ENCODE data around the gene ADARB1.

ADARB1 gene

DNA sequence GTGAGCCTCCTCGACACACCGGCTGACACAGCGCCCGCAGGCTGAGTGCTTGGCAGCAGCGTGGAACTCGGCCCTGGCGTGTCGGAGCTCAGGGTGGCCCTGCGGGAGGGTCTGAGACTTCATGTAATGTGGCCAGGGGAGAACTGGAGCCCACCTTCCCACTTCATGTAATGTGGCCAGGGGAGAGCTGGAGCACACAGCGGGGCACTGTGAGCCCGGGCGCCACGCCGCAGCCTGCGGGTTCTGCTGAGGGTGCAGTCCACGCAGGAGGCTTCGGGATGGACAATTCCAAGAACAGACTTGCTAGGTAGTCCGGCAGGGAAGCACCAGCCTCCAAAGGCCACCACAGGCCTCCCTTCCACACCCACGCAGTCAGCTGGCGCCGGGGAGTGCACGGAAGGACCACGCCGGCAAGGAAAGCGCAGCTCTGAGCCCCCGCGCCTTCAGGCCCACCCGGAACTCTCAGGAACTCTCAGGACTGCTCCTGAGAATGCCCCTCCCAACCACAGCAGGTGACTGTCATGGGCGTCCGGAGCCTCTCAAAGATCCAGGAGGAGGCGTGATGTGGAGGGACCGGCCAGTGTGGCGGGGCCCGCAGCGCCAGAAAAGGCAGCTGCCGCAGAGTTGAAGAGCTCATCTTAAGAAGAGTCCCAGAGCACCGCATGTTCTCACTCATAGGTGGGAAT, 19.3 kb upstream of the ADARB1 start:
- no peak for DNase-seq (ENCODE audit: low spot score)

DNA sequence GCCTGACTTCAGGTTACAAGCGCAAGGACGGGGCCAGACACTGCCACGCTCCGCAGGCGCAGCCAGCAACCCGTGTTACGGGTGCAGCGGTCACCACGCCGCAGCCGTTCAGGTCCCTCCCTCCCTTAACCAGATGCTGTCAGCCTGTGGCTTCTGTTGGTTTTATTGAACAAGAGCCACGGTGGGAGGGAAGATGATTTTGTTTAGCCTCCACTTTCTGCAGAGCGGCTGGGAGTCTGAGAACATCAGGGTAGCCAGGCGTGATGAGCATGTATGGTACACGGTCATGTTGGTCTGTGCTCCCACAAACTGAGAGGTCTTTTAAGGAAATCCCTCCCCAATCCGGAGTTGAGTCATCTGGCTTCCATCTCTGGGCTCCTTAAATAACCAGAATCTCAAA, 18.5 kb upstream of the ADARB1 start:
- peak; percentile 11 for DNase-seq (ENCODE audit: low spot score)

DNA sequence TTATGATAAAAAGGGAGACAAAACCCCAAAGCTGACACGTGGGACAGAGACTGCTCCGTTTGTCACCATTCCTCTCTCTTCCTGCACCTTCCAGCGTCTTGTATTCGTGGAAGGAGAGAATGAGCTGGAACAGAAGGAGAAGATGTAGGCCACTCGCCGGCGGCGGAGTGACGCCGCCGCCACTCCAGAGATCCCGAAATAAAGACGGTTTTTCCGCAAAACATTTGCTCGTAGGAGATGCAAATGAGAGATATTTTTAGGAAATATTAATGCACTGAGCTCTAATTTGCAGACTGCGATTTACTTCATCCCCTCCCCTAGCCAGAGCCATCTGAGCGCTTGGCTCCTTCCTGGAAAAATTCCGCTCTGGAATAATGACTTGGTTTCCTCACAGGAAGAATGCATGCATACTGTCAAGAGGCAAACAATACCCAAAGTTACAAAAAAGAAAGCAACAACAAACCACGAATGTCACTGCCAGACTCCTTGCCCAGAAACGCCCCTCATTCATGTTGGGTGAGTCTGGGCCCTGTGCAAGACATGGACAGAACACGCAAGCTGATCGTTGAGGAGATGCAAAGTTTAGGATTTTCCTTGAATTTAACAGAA, 18.0 kb upstream of the ADARB1 start:
- DNase-seq (ENCODE audit: low spot score) = no peak

DNA sequence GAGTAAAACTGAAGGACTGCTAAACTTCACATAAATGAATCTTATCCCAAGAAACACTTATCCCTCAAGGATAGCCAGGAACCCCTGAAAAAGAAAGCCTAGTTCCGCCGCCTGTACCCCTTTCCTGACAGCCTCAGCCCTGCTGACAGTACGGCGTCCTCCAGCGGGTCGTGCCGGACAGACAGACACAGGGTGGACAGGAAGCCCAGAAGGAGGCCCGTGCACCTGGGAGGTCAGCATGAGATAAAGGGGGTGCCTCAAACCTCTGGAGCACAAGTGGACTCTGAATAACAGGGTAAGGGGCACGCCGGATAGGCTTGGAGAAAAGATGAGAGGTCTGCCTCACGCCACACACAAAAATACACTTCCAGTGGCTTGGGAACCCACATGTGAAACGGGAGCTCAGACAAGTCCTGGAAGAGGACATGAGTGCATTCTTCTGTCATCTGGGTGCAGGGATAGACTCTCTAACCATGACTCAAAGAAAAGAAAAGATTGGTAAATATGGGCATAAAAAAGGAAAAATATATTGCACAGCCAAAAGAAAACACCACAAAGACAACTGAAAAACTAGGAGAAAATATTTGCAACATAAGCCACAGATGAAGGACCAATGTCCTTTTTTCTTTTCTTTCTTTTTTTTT, 17.3 kb upstream of the ADARB1 start:
- DNase-seq (ENCODE audit: low spot score) = no peak

DNA sequence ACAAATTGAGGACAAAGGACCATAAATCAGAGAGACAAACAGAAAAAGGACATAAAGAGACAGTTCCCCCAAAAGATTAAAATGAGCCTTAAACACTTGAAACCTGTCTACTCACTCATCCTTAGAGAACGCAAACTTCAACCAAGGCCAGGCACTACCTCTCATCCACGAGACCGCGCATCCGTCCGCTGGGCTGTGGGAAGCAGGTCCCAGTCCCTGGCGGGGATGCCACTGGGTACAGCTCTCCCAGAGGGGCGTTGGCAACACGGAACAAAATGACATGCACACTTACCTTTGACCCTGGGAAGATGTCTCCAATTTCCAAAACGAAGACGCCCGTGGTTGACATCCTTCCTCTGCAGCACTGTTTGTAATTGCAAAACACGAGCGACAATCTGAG, 16.5 kb upstream of the ADARB1 start:
- DNase-seq (ENCODE audit: low spot score) = no peak

DNA sequence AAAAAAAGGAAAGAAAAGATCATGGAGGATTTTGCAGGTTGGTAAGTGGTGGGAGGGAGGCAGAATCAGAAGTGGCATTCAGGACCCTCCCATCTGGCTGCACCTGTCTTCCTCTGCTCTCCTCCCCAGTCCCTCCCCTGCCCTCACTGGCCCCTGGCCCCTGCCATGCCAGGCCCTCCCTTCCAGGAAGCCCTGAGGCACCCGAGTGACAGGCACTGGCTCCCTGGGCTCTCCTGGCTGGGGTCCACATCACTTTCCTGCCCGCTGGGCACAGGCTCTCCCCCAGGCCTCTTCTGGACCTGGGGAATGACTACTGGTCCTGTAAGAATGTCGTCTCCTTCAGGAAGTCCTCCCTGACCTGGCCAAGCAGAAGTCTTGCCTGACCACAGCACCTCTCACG, 15.3 kb upstream of the ADARB1 start:
- no peak for DNase-seq (ENCODE audit: low spot score)

DNA sequence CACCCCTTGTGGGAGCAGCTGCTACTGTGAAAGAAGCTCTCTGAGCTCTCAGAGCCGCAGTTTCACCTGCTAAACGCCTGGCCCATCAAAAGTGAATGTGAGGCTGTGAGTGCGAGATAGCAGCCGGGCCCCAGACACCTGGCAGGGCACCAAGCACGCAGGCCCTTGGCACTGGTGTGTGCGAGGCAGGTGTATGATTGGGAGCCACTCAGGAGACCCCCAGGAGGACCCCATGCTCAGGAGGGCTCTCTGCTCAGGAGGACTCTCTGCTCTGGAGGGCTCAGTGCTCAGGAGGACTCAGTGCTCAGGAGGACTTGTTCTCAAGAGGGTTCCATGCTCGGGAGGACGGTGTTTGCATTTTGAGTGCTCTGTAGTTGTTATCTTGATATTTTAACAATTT, 14.3 kb upstream of the ADARB1 start:
- DNase-seq (ENCODE audit: low spot score) = no peak

DNA sequence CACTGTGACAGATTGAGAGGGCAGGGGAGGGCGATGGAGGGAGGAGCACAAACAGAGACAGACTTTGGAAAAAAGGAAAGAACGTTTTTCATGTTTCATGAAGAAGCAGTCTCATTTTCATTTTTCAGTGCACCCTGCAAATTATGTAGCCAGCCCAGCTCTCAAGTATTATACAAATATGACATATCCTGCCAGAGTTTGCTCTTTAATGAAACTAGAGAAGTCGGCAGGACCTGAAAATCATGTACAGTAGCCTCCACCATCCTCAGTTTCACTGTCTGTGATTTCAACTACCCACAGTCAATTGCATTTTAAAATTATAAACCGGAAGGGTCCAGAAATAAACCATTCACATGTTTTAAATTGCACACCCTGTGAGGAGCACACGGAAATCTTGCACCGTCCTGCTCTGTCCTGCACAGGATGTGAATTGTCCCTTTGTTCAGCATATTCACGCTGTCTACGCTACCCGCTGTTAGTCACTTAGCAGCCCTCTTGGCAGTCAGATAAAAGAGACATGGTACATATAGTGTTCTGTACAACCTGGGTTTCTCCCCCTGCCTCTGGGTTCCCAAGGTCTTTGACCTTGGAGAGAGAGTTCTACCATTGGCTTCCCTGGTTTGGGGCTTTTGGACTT, 13.6 kb upstream of the ADARB1 start:
- no peak for DNase-seq (ENCODE audit: low spot score)

DNA sequence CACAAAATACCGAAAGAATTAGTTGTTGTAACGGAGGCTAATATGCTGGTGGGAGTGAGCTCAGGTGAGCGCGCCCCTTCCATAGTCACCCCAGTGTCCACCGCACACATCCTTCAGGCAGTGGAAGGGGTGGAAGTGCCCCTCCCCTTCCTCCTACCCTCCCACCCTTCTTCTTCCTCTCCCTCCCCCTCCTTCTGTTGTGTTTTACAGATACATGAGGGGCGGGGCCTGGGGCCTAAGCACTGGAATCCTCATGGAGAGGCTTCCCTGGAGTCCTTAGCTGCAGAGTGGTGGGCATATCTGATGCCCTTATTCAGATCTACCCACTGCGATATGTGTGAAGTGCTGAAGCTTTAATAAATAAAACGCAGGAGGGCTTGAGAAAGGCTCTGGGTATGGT, 10.3 kb upstream of the ADARB1 start:
- no peak for DNase-seq (ENCODE audit: low spot score)

DNA sequence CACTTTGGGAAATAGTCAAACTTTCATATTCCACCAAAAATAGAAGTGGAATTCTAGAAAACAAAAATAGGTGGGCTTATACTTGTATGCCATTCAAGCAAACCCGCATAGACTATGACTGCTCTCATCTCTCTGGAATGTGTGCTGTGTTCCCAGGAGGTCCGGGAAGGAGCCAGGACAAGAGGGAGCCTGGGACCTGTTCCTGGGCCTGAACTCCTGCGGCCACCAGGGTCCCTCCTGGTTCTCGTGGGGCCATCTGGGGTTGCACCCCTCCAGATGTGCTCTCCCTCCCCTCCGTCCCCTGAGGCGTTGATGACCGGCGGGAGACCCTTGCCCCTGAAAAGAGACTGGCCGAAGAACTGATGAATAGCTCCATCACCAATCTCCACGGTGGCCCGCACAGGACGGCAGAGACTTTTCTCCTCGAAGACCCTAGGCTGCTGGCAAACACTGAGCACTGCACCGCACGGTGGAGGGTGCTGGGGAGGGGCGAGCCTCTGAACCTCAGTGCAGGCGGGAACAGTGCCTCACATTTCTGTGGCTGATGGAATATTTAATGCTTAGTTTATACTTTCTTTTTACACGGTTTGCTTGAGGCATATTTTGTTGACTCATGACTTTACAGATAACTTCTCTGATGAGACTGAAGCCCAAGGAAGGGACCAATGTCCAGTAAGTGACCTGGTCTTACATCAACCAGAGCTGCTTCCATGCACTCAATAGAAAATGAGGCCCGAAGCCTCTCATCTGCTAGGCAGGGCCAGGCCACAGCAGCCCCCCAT, 9.6 kb upstream of the ADARB1 start:
- no peak for DNase-seq (ENCODE audit: low spot score)

DNA sequence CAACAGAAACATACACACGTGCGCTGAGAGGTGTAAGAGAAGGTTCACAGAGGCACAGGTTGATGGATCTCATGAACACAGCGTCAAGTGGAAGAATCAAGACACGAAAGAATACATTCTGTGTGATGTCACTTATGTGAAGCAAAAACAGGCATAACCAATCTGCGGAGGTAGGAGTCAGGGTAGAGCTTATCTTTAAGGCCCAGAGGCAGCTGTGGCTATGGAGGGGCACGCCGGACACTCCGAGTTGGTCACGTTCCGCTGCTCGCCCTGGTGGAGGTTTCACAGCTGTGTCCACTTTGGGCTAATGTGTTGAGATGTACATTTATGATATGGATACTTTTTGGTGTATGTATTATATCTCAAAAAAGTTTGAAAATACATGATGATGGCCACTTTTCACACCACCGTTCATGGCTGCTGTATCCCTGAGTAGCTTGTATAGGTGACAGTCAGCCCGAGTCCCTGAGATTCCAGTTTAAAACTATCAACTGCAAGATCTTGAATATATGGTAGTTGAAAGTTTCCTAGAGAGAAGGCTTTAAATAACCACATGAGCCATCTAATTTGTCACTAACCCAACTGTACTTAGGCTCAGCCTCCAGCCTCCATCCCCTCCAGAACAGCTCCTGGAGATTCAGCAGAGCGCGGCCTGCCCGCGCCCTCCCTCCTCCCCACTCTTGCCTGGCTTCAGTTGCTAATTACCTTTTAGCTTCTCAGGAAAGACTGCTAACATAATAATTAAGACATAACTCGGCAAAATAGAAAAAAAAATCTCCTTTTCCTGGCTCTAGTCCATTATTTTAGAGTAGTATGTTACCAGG, 6.7 kb upstream of the ADARB1 start:
- DNase-seq (ENCODE audit: low spot score) = no peak

DNA sequence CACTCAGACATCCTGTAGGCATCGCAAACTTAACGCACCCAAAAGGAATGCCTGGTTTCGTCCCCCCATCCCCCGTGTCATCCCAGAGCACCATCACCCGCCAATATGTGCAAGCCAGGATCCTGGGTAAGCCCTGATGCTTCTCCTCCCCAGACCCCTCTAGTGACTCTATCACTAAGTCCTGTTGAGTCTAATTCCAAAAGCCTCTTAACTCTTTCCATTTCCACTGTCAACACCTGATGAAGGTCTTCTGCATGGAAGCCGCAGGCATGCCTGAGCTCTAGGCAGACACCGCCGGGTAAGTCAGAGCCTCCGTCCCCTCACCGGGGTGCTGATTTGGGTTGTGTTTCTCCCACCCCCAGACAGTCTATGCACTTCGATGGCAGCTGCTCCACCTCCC, 5.3 kb upstream of the ADARB1 start:
- DNase-seq (ENCODE audit: low spot score) = no peak

DNA sequence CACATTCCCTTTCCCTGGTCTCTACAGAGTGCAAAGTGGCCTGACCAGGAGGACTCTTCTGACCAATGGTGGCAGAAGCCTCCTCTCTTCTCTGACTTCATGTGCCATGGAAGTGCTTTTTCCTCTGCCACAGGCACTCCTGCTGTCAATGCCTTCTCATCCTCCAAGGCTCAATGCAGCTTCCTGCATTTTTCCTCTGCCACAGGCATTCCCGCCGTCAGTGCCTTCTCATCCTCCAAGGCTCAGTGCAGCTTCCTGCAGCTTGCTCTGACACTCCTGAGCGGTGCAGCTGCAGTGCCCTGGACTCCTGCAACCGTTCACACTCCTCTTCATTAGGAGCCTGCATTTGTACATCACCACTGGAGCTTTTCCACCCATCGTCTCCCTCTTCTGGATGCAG, 4.7 kb upstream of the ADARB1 start:
- no peak for DNase-seq (ENCODE audit: low spot score)

DNA sequence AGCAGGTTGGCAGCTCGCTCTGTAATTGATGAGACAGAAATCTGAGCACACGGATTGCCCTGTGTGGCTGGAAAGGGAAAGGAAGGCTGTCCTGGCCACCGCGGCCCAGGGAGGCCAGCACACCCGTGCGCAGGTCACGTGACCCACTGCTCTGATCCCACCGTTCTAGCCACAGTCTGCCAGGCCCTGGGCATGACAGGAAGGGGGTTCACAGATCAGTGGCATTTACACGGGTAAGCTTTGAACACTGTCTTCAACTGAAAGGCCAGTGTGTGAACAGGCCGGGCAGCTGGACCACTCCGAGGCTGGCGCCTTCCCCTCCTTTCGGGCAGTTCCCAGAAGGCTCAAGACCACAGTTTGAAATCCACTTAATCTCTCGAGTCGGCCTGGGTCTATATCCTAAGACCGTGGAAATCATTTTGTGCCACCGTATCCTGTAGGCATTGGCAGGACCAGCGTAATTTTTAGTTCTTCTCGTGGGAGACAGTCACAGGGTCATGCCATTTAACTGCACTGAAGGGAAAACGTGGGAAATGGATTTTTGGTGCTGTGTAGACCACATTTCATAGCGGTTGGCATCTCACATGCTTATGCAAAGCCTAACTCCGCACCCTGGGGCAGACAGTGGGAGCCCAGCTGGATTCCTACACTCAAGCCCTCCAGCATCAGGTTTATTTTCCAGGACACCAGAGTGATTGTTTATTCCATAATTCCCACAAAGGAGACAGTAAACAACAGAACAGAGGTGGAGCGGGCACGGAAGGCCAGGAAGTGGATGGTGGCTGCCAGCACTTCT, 3.1 kb upstream of the ADARB1 start:
- no peak for DNase-seq (ENCODE audit: low spot score)

DNA sequence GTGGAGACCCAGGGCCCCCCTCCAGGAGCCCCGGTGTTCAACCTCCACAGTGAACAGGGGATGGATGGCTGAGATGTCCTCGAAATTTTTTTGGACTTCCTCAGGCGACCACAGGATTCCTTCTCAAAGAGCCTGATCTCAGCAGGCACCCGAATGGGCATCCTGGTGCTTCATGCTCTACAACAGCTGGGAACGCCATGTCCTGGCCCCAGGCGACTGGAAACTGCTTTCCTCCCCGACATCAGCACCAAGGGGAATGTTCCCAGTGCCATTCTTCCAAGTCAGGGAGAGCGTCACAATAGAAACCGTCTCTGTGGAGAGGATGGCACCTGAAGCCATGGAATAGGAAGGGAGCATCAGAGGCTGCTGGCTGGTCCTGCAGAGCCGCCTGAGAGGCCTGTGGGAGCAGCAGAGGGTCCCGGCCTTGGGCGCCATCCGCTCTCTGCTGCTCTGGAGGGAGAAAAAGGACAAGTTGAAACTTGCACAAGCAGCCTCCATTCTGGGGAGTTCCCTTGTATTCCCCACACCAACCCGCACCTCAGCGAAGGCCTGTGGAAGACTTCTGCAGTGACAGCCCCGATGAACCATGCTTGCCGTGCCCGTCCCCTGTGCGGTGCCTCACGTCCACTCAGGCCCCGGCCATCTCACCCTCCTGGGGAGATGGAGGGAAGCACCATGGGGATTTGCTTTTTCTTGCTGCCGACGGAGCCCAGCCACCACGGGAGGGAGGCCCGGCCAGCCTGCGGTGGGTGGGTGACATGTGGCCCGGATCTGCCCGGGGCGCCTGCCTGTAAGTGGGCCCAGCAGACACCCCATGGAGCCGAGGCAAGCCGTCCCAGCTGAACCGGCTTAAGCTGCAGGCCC, 2.3 kb upstream of the ADARB1 start:
- DNase-seq (ENCODE audit: low spot score) = no peak

DNA sequence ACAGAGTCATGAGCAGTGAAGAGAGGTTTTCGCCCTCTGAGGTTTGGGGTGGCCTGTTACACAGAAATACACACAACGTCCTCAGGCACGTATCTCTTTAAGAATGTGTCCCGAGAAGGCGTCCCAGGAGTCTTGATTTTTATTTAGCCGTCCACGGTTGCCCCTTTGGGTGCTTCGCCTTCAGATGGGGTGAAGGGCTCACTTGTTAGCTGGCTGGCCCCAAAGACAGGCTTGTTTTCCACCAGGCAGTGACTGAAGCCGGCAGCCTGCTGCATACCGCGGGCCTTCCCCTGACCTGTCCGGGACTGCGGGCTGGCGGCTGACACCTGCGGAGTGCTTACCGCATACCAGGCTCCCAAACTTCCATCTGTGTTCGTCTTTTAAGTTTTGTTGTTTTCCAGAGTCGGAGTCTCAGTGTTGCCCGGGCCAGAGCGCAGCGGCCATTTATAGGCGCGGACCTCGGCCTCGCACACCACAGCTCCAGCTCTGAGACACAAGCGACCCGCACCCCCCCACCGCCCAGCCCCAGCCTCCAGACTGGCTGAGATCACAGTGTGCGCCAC, 1.6 kb upstream of the ADARB1 start:
- no peak for DNase-seq (ENCODE audit: low spot score)

DNA sequence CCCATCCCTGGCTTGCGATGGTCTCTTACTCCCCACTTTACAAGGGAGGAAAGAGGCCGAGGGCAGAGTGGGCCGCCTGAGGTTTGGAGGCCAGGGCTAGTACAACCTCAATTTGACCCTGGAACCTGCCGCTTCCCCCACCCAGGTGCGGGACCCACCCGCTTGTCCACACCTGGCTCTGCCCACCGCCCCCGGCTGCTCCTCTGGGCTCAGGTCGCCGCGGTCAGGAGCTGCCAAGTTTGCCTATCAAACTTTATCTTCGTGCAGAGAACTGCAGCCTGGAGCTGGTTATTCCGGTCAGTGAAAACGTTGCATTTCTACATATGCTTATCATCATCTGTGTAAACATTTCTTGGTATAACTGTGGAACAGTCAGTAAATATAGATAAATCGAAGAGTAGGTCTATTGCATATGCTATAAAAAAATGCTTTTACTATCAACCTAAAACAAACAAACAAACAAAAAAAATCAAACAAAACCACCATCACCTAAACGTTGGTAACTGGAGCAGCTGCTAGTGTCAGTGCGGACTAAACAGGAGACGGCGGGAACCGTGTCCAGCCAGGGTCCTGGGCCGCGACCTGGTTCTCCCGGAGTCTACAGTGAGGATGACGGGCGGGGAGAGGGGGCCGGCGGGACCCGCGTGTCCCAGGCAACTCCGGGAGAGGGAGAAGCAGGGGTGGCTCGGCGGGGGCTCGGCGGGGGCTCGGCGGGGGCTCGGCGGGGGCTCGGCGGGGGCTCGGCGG, 906 bp upstream of the ADARB1 start:
- no peak for DNase-seq (ENCODE audit: low spot score)

DNA sequence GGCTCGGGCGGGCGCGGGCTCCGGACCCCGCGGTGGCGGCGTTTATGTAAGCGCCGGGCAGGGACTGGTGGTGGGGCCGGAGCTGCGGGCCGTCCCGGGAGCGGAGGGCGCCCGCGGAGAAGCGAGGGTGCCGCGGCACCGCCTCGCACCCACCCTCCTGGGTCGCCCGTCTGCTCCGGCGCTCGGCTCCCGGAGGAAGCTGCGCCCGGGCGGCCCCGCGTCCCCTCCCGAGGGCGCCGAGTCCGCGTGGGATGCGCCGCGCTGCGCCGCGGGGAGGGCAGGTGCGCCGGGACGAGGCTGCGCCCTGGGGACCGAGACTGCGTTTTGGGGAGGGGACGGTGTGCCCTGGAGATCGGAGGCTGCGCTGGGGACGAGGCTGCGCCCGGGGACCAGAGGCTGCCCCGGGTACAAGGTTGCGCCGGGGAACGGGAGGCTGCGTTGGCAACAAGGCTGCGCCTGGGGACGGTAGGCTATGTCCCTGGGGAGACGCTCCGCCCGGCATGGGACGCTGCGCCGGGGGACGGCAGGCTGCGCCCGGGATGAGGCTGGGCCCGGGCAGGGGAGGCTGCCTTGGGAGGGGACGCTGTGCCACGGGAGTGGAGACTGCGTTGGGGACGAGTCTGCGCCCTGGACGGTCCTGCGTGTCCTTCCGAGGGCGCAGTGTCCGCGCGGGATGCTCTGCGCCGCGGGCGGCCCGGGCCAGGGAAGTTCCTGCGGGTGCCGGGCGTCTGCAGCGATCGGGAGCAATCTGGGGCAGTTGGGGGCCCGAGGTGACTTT, 627 bp downstream of the ADARB1 start:
- DNase-seq (ENCODE audit: low spot score) = peak; percentile 53
